Measurements from ENCODE around the gene ZBTB20. TPM values are rescaled to one million over a fixed set of nuclear protein-coding genes. Genes with fewer than 3 reads are reported as not detected.

Gene ZBTB20
- total and polyA plus RNA-seq, 2 of the 4 experiments (the other 2 are of a cell fraction) = 0.75 to 14.7 TPM

DNA sequence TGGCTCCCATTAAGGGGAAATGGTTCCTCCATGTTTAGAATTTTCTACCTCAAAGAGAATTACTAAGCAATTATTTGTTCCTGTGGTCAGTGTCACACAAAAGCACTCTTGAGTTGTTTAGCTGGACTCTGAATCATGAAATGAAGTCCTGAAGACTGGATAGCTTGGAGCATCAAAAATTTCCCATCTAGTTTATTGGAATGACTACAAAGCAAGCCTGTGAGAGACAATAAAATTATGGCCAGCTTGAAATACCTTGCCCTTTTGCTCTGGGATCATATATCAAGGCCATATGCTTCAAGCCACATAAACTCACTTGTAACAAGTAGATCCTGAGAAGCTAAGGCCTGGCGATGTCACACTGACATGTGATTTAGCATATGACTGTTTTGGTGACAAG is 561.0 kb downstream of the ZBTB20 start:
- Histone ChIP-seq H3K56ac (ENCODE audit: extremely low read depth, insufficient read depth, low read length) (no peak overlapping the region), H4K8ac (ENCODE audit: low read depth in 2 of 2, low read length in 2 of 2) (peak overlapping the region in 1 of 2 experiments; percentile 25; a peak in 1 of 4 replicates), H2BK120ac (ENCODE audit: low read depth, low read length) (no peak overlapping the region), H4K91ac (ENCODE audit: insufficient read depth, low read depth, low read length) (no peak overlapping the region), H3K4me2 (ENCODE audit: low read depth, low read length) (no peak overlapping the region), H2BK20ac (ENCODE audit: low read depth, low read length) (no peak overlapping the region), H3K27ac (ENCODE audit: insufficient read depth, low read length) (no peak overlapping the region), H3K79me1 (ENCODE audit: low read depth in 1 of 2, low read length in 2 of 2) (peaks cover 19 to 42% of the 10 kb centered on the region in 2 experiments), H3K18ac (ENCODE audit: low read depth, low read length) (peak overlapping the region; percentile 48; the same call in 1 of the 2 replicates), H3K14ac (replicated peaks; ENCODE audit: low read depth, low read length) (peak overlapping the region; percentile 73; the same call in 1 of the 2 replicates), H3K27me3 (ENCODE audit: control insufficient read depth, insufficient read depth, low read length) (no peaks in the 10 kb centered on the region), H2BK5ac (ENCODE audit: low read depth, low read length, poor library complexity, severe bottlenecking) (no peak overlapping the region), H3K4ac (ENCODE audit: low read depth, low read length) (0 out of 2 replicates have a peak overlapping the region, but pooled peaks have one; percentile 8), H2AFZ (replicated peaks; ENCODE audit: low read length, poor library complexity) (no peak overlapping the region), H3K23ac (ENCODE audit: low read depth, low read length) (peak overlapping the region; percentile 51; the same call in 1 of the 2 replicates), H3K4me1 (ENCODE audit: control insufficient read depth, insufficient read depth, low read length) (peaks cover 2% of the 10 kb centered on the region; the same call in 1 of the 2 replicates), H3K36me3 (ENCODE audit: control insufficient read depth, insufficient read depth, low read length) (peaks cover 1% of the 10 kb centered on the region; the same call in 1 of the 2 replicates), H2BK15ac (ENCODE audit: low read depth, low read length) (no peak overlapping the region), H3K4me3 (ENCODE audit: insufficient read depth, low read depth, low read length) (no peak overlapping the region), H3K9ac (ENCODE audit: low read depth, low read length) (no peak overlapping the region), H3K9me3 (ENCODE audit: control insufficient read depth, insufficient read depth, low read length) (no peaks in the 10 kb centered on the region), H2AK9ac (replicated peaks; ENCODE audit: low read depth, low read length, poor library complexity) (no peak overlapping the region), H4K5ac (ENCODE audit: low read depth, low read length) (no peak overlapping the region), H4K20me1 (ENCODE audit: insufficient read depth, low read length) (no peaks in the 10 kb centered on the region; the same call in 1 of the 2 replicates), H3K9me1 (ENCODE audit: insufficient read depth, low read length) (peaks cover 9% of the 10 kb centered on the region; the same call in 1 of the 2 replicates), H2AK5ac (ENCODE audit: low read depth, low read length) (0 out of 2 replicates have a peak overlapping the region, but pooled peaks have one; percentile 20)
- CTCF ChIA-PET = no interaction called here
- ATAC-seq (ENCODE audit: low read depth) (no peak; the same call in 1 of the 2 replicates), DNase-seq (no peak)
- POLR2A ChIA-PET (ENCODE audit: unreplicated experiment) = no interaction called here
- TF ChIP-seq CHD1 (IDR thresholded peaks at IDR 0.05; ENCODE audit: low read depth, low read length) = no peak
- WGBS, 2 experiments (ENCODE audit: extremely low coverage in 2 of 2, insufficient read length in 1 of 2) = no CpG with 5 or more reads among the region's 1 CpG
- in situ Hi-C loops (cut with MboI; ENCODE audit: low sequenced_read_pairs) = no loop called here
- BruUV-seq (replicated peaks) = no TSS peak
- dilution Hi-C loops (cut with HindIII; ENCODE audit: low sequenced_read_pairs, unreplicated experiment) = no loop called here
- intact Hi-C loops (cut with micrococcal nuclease) = no loop called here

All from IMR-90 (cell line).